GM19023 (cell line): ENCODE measurements around the gene SLC38A7.
"Not testable (repeated sequence)": the region's sequence is repeated elsewhere in the genome, so short reads cannot be mapped to it uniquely, and the experiment has no call there.

Experiments
- ATAC-seq: cut with Tn5 transposase; IDR thresholded peaks from one replicate; pipeline ENCODE4 v1.9.1; 2021; ENCODE audit warnings: mild to moderate bottlenecking, moderate library complexity; ENCODE audit not compliant: unreplicated experiment

Gene SLC38A7

GRCh38 chr16:58678716-58679115, 5.9 kb downstream of the SLC38A7 start:
- no peak for ATAC-seq

DNA sequence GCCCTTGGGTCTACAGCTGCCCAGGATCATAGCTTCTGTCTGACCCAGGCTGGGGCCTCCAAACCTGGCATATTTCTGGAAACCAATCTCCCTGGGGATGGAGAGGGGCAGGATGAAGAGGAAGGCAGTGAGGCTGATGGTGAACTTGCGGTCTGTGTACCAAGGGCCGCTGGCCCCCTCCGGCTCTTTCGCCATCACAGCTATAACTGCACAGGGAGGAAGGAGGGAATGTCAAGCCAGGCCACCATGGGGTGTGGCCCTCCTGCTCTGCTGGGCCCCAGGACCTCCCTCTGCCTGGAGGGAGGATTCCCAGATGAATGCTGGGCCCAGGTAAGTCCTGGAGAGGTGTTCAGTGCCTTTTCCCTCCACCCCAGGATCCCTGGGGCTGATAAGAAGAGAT, 6.3 kb downstream of the SLC38A7 start:
- no peak for ATAC-seq

GRCh38 chr16:58670946-58671583, 13.5 kb downstream of the SLC38A7 start:
- ATAC-seq: no peak

GRCh38 chr16:58670177-58670576, 14.4 kb downstream of the SLC38A7 start:
- ATAC-seq: no peak

- no peak for ATAC-seq
Measured at GRCh38 chr16:58665200-58665599, 19.4 kb downstream of the SLC38A7 start.

GRCh38 chr16:58661199-58661830, 23.3 kb downstream of the SLC38A7 start:
- peak; percentile 79 for ATAC-seq

- not testable (repeated sequence) for ATAC-seq
Measured at GRCh38 chr16:58659911-58660310, 24.7 kb downstream of the SLC38A7 start.

DNA sequence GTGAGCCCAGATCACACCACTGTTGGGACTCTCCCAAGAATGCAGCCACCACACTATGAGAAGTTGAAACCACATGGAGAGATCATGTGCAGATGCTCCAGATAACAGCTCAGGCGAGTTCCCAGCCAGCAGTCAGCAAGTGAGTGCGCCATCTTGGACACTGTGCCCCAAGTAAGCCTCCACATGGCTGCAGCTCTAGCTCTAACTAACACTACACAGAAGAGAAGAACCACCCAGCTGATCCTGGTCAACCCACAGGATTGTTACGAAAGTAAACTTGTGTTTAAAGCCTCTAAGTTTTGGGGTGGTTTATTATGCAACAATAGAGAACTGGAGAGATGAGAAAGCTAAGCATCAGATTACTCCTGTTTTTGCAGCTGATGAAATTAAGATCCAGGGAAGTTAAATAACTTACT, 25.8 kb downstream of the SLC38A7 start:
- no peak for ATAC-seq

GRCh38 chr16:58656899-58657298, 27.7 kb downstream of the SLC38A7 start:
- no peak for ATAC-seq

DNA sequence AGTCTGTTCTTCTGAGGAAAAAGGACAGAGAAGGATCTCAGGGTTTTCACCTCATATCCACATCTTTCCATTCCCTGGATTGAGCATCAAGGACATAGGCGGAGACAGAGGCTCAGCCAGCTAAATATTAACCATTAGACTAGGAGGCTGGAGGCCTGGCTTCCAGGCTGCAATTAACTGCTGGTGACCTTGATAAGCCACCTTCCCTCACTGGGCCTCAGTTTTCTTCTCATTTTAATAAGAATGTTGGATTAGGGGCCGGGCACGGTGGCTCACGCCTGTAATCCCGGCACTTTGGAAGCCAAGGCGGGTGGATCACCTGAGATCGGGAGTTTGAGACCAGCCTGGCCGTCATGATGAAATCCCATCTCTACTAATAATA, 29.4 kb downstream of the SLC38A7 start:
- ATAC-seq: no peak

DNA sequence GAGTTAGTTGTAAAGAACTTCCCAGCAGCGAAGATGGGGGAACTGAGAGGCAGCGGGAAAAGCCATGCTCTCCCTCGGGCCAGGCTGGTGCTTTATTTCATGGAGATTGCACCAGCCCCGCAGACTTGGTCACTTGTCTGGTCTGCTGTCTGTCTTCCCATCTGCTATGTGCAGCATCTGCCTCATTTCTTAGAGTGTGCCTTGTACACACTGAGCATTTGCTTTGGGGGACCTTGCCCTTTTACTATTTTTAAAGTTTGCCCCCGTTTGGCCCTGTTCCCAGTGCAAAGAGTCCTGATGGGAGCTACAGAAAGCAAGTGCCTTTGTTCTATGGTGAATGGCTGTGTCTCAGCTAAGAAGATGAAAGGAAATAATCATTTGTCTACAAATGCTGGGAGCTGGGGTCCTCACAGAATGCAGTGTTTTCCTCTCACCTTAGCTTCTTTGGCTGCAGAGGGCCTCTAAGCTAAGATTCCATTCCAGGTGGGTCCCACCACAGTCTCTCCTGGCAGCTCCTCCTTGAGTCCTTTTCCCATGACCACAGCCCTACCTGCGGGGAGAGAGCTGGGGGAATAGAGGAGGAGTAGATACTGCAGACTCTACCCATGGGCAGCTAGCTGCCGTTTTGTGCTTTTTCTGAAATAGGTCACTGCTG, 29.9 kb downstream of the SLC38A7 start:
- no peak for ATAC-seq

DNA sequence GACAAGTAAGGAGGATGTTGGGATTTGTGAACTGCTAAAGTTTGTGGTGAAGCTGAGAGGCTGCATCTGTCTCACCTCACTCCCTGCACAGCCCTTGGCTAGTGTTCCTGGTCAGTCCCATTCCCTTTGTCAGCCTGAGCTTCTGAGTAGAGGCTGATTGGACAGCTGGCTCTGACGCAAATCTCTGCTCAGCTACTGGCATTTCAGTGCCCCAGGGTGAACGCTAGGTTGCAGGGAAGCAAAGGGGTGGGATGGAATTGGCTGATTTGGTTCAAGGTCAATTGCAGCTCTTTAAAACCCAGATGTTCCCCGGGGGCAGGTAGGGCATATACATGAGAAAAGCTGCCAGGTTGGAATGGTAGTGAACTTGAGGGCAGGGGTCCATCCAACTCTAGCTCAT, 31.8 kb downstream of the SLC38A7 start:
- ATAC-seq: no peak

- no peak for ATAC-seq
Measured at GRCh38 chr16:58651965-58652348, 32.6 kb downstream of the SLC38A7 start.

- ATAC-seq: no peak
Measured at GRCh38 chr16:58649707-58650106, 34.9 kb downstream of the SLC38A7 start.

DNA sequence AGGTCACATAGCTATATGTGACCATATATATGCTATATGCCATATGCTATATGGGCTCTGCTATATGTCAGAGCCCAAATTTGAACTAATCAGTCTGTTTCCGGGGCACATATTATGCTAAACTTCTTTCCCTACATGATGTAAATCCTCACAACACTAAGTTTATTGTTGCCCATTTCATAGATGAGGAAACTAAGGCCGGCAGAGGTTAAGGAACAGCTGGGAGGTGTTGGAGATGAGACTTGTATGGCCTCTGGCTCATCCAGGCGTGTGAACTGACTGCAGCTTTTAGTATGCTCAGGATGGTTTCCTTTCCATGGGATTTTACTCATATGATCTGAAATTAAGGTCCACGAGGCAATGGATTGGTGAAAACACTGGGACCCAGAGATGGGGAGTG, 37.5 kb downstream of the SLC38A7 start:
- no peak for ATAC-seq

GRCh38 chr16:58644765-58645487, 39.6 kb downstream of the SLC38A7 start:
- no peak for ATAC-seq

- no peak for ATAC-seq
Measured at GRCh38 chr16:58644108-58644507, 40.5 kb downstream of the SLC38A7 start.

GRCh38 chr16:58640949-58641348, 43.6 kb downstream of the SLC38A7 start:
- ATAC-seq: no peak

- ATAC-seq: no peak
Measured at GRCh38 chr16:58639836-58640235, 44.7 kb downstream of the SLC38A7 start.

GRCh38 chr16:58639230-58639629, 45.3 kb downstream of the SLC38A7 start:
- no peak for ATAC-seq

DNA sequence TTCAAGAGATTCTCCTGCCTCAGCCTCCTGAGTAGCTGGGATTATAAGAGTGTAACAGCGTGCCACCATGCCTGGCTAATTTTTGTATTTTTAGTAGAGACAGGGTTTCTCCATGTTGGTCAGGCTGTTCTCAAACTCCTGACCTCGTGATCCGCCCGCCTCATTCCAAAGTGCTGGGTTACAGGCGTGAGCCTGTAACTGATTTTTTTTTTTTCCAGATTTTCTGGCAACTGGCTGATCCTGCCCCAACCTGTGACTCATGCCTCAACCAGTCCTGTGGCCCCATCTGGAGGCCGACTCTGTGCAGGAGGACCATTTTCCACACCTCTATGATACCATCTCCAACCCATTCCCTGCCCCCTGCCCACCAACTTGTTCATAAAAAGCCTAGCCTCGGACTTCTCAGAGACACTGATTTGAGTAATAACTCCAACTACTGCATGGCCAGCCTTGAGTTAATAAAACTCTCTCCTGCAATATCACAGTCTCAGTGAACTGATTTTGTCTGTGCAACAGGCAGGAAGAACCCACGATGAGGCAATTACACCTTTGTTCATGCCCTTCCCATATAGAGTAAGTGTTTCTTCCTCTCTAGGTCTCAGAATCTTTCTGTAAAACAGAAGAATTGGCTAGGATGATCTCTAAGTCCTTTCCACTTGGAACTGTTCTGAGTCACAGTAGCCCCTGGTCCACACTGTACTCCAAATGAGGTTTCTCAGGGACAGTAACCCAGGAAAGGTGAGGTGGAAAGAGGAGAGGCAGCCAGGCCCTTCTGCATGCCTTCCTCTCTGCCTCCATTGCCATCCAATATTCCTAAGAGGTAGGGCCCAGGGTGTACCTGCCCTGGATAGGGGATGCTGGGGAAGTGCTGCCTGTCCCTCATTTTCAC, 46.2 kb downstream of the SLC38A7 start:
- ATAC-seq: no peak
